ENCODE measurements around the gene HNRNPUL1. TPM values are rescaled to one million over a fixed set of nuclear protein-coding genes. Genes with fewer than 3 reads are reported as not detected.
A peak's percentile ranks its signal among the peaks of the same experiment; 100 is the strongest.
"Not testable (repeated sequence)": the region's sequence is repeated elsewhere in the genome, so short reads cannot be mapped to it uniquely, and the experiment has no call there.

HNRNPUL1 gene
- total and polyA plus RNA-seq, 4 experiments from 2014 or later, result 37.8 to 300 (median 205) TPM

DNA sequence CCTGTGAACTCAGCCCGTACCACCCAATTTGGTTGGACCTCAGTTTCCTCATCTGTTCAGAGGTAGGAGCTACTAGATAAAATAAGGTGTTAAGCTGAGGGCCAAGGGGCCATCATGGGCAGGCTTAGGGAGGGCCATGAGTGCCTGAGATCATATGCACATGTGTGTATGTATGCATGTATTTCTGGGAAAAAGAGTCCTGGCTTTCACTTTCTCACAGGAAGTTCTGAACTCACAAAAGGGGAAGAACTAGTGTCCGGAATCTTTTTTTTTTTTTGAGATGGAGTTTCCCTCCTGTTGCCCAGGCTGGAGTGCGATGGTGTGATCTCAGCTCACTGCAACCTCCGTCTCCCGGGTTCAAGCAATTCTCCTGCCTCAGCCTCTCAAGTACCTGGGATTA lies 70.6 kb downstream of the HNRNPUL1 start:
- Mint-ChIP-seq H3K9me3 (peaks cover 0 to 2% (median 0%) of the 10 kb centered on the region in 8 donors), H3K4me3 (peak overlapping the region in 1 of 8 donors; percentile 30), H3K4me1 (peaks cover 24 to 63% (median 36%) of the 10 kb centered on the region in 4 donors), H3K27me3 (no peaks in the 10 kb centered on the region), H3K27ac (peak overlapping the region in 6 of 7 donors; percentile 29 to 91 (median 60)), H3K36me3 (peaks cover 37 to 70% of the 10 kb centered on the region in 2 donors)
- Histone ChIP-seq H3K27me3 (ENCODE audit: insufficient read depth, low read length) (no peaks in the 10 kb centered on the region), H3K4me1 (ENCODE audit: insufficient read depth, low read length) (peaks cover 53% of the 10 kb centered on the region), H3K36me3 (ENCODE audit: insufficient read depth, low read length) (peaks cover 70% of the 10 kb centered on the region), H3K9me3 (ENCODE audit: control insufficient read depth in 1 of 2, low read length in 2 of 2) (no peaks in the 10 kb centered on the region), H3K4me3 (ENCODE audit: low read length in 2 of 2) (no peak overlapping the region), H3K27ac (ENCODE audit: low read depth, low read length) (no peak overlapping the region)
- CTCF ChIA-PET (ENCODE audit: partially characterized antibody), result interaction anchor here (0.7 to 2.8 kb wide), 3 partner anchors 12 to 17 kb away, joined by 3 to 10 read pairs (median 4); no protein-coding TSS in a partner anchor
- DNase-seq, result no peak
- intact Hi-C loops (cut with micrococcal nuclease), result no loop called here
- POLR2A ChIA-PET (ENCODE audit: partially characterized antibody), result interaction anchor here (0.8 to 2.3 kb wide), 3 partner anchors 12 to 17 kb away, joined by 3 to 10 read pairs (median 4); no protein-coding TSS in a partner anchor

DNA sequence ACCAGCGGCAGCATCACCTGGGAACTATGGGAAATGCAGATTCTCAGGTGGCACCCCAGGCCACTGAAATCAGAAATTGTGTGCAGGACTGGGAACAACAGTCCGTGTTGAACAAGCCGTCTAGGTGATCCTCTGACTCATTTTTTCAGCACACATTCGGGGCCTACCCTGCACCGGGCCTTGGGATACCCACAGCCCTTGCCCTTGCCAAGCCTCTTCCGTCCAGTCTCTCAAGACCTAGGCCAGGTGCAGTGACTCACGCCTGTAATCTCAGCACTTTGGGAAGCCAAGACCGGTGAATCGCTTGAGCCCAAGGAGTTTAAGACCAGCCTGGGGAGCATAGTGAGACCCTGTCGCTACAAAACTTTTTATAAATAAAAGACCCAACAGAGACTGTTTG lies 71.3 kb downstream of the HNRNPUL1 start:
- H3K4me3 Mint-ChIP-seq, result no peak overlapping the region
- intact Hi-C loops (cut with micrococcal nuclease), result no loop called here
- Histone ChIP-seq H3K27me3 (ENCODE audit: insufficient read depth, low read length) (no peaks in the 10 kb centered on the region), H3K4me1 (ENCODE audit: insufficient read depth, low read length) (peaks cover 47% of the 10 kb centered on the region), H3K9me3 (ENCODE audit: control insufficient read depth in 1 of 2, low read length in 2 of 2) (no peaks in the 10 kb centered on the region), H3K36me3 (ENCODE audit: insufficient read depth, low read length) (peaks cover 68% of the 10 kb centered on the region), H3K4me3 (ENCODE audit: low read length in 2 of 2) (no peak overlapping the region), H3K27ac (ENCODE audit: low read depth, low read length) (no peak overlapping the region)
- ChIA-PET POLR2A (ENCODE audit: partially characterized antibody) (interaction anchor here (1.0 to 2.0 kb wide), 4 partner anchors 11 to 72 kb away, joined by 4 to 8 read pairs (median 4); partner anchors contain the start of gene HNRNPUL1), CTCF (ENCODE audit: partially characterized antibody) (interaction anchor here (0.7 to 2.8 kb wide), 3 partner anchors 11 to 585 kb away, joined by 3 to 10 read pairs (median 4); partner anchors contain the start of gene ACTMAP)
- H3K4me1 Mint-ChIP-seq, result peaks cover 24 to 63% (median 34%) of the 10 kb centered on the region in 4 donors
- peak overlapping the region in 3 of 7 donors; percentile 68 to 91 (median 80) for H3K27ac Mint-ChIP-seq
- no peak for DNase-seq
- no peaks in the 10 kb centered on the region for H3K27me3 Mint-ChIP-seq
- peaks cover 0 to 2% (median 0%) of the 10 kb centered on the region in 8 donors for H3K9me3 Mint-ChIP-seq
- H3K36me3 Mint-ChIP-seq, result peaks cover 37 to 68% of the 10 kb centered on the region in 2 donors

DNA sequence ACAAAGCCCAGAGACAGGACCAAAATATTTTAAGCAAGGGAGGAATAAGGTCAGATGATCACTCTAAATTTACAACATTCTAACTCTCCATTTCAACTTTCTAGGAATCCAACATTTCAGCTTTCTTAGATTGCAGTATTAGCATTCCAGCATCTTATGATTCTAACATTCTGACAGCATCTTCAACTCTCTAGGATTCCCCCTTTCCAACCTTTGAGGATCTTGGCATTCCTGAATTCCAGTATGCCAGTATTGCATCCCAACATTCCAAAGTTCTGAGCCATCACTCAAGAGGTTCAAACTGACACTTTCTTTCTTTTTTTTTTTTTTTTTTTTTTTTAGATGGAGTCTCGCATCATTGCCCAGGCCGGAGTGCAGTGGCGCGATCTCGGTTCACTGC lies 75.8 kb downstream of the HNRNPUL1 start:
- peak overlapping the region; percentile 42 to 79 (median 48) for H3K27ac Mint-ChIP-seq
- Histone ChIP-seq H3K4me3 (ENCODE audit: low read length in 2 of 2) (no peak overlapping the region), H3K4me1 (ENCODE audit: insufficient read depth, low read length) (peaks cover 43% of the 10 kb centered on the region), H3K27me3 (ENCODE audit: insufficient read depth, low read length) (no peaks in the 10 kb centered on the region), H3K9me3 (ENCODE audit: control insufficient read depth in 1 of 2, low read length in 2 of 2) (no peaks in the 10 kb centered on the region), H3K27ac (ENCODE audit: low read depth, low read length) (no peak overlapping the region), H3K36me3 (ENCODE audit: insufficient read depth, low read length) (peaks cover 66% of the 10 kb centered on the region)
- DNase-seq, result no peak
- peaks cover 26 to 68% (median 40%) of the 10 kb centered on the region in 4 donors for H3K4me1 Mint-ChIP-seq
- H3K4me3 Mint-ChIP-seq, result peak overlapping the region in 1 of 8 donors; percentile 47
- intact Hi-C loops (cut with micrococcal nuclease), result loop anchor here (1.0 kb wide), 1 partner anchor 12 kb away; no protein-coding TSS in a partner anchor
- no peaks in the 10 kb centered on the region for H3K27me3 Mint-ChIP-seq
- H3K36me3 Mint-ChIP-seq, result peaks cover 36 to 75% of the 10 kb centered on the region in 2 donors
- POLR2A ChIA-PET (ENCODE audit: partially characterized antibody), result interaction anchor here (1.0 to 1.6 kb wide), 3 partner anchors 9 to 76 kb away, joined by 4 read pairs; partner anchors contain the start of gene HNRNPUL1
- CTCF ChIA-PET (ENCODE audit: partially characterized antibody), result interaction anchor here (4.3 kb wide), 1 partner anchor 12 kb away, joined by 19 read pairs; no protein-coding TSS in a partner anchor
- H3K9me3 Mint-ChIP-seq, result no peaks in the 10 kb centered on the region

DNA sequence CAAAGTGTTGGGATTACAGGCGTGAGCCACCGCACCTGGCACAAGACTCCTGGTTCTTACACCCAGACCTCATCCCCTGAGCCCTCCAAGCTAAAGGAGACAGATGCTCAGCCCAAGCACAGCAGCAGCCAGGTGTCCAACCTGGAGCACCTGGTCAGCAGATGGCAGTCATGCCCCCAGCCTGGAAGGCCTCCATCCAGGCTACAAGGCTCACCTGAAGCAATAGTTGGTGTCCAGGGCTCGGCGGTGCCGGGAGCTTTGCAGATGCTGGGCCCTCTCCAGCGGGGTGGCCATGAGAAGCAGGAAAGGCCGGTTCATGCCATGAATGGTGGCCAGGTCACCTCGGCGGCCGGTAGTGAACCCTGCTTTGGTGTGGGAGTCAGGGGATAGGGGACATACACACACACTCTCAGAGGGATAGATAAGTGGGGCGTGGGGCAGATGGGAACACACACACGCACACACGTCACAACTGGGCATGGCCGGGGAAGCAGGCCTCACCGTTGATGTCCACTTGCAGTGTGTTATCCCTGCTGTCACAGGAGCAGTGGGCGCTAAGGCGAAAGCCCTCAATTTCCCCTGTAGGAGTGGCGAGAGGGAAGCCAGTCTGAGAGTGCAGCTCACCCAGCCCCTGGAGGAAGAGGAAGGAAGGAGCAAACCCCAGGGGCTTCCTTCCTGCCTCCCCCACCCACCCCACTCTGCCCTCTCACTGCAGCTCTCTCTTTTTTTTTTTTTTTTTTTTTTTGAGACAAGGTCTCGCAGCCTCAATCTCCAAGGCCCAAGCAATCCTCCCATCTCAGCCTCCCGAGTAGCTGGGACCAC lies 77.7 kb downstream of the HNRNPUL1 start:
- Mint-ChIP-seq H3K9me3 (no peaks in the 10 kb centered on the region), H3K27ac (peak overlapping the region; percentile 48 to 84 (median 59)), H3K4me3 (peak overlapping the region; percentile 36 to 79 (median 62)), H3K4me1 (peaks cover 29 to 73% (median 47%) of the 10 kb centered on the region in 4 donors), H3K36me3 (peaks cover 42 to 73% of the 10 kb centered on the region in 2 donors), H3K27me3 (no peaks in the 10 kb centered on the region)
- no peaks in the 10 kb centered on the region for H3K9me3 ChIP-seq (ENCODE audit: control insufficient read depth in 1 of 2, low read length in 2 of 2)
- H3K27ac ChIP-seq (ENCODE audit: low read depth, low read length), result peak overlapping the region; percentile 7
- H3K4me1 ChIP-seq (ENCODE audit: insufficient read depth, low read length), result peaks cover 50% of the 10 kb centered on the region
- no peaks in the 10 kb centered on the region for H3K27me3 ChIP-seq (ENCODE audit: insufficient read depth, low read length)
- H3K36me3 ChIP-seq (ENCODE audit: insufficient read depth, low read length), result peaks cover 64% of the 10 kb centered on the region
- ChIA-PET CTCF (ENCODE audit: partially characterized antibody) (interaction anchor here (0.7 to 4.3 kb wide), 4 partner anchors 10 to 137 kb away, joined by 3 to 19 read pairs (median 4); no protein-coding TSS in a partner anchor), POLR2A (ENCODE audit: partially characterized antibody) (interaction anchor here (0.5 to 2.4 kb wide), 10 partner anchors 10 to 205 kb away, joined by 3 to 25 read pairs (median 4); partner anchors contain the start of gene TGFB1)
- intact Hi-C loops (cut with micrococcal nuclease), result no loop called here
- no peak for DNase-seq
- no peak overlapping the region for H3K4me3 ChIP-seq (ENCODE audit: low read length in 2 of 2)

DNA sequence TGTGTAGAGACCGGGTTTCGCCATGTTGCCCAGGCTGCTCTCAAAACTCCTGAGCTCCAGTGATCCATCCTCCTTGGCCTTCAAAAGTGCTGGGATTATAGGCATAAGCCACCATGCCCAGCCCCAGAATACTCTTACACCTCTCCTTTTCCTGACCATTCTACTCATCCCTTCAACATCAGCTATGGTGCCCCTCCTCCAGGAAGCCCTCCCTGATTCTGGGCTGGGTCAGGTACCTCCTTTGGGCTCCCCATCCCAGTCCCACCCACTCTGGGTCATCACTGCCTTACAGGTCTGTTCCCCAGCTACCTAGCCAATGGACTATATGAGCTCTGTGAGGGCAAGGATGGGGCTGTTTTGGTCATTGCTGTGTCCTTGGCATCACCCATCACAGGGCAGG lies 80.0 kb downstream of the HNRNPUL1 start:
- H3K4me1 ChIP-seq (ENCODE audit: insufficient read depth, low read length), result peaks cover 72% of the 10 kb centered on the region
- H3K4me3 Mint-ChIP-seq, result peak overlapping the region in 5 of 8 donors; percentile 24 to 58 (median 44)
- H3K27me3 ChIP-seq (ENCODE audit: insufficient read depth, low read length), result no peaks in the 10 kb centered on the region
- H3K4me3 ChIP-seq (ENCODE audit: low read length in 2 of 2), result no peak overlapping the region
- peaks cover 34 to 73% (median 54%) of the 10 kb centered on the region in 4 donors for H3K4me1 Mint-ChIP-seq
- peak overlapping the region; percentile 53 to 84 (median 66) for H3K27ac Mint-ChIP-seq
- CTCF ChIA-PET (ENCODE audit: partially characterized antibody), result no interaction called here
- no peaks in the 10 kb centered on the region for H3K27me3 Mint-ChIP-seq
- peaks cover 42 to 71% of the 10 kb centered on the region in 2 donors for H3K36me3 Mint-ChIP-seq
- peaks cover 60% of the 10 kb centered on the region for H3K36me3 ChIP-seq (ENCODE audit: insufficient read depth, low read length)
- no peaks in the 10 kb centered on the region for H3K9me3 ChIP-seq (ENCODE audit: control insufficient read depth in 1 of 2, low read length in 2 of 2)
- POLR2A ChIA-PET (ENCODE audit: partially characterized antibody), result interaction anchor here (0.9 to 2.2 kb wide), 6 partner anchors 9 to 1899 kb away, joined by 3 to 8 read pairs (median 3); partner anchors contain the start of genes B9D2, HNRNPUL1 and SUPT5H
- intact Hi-C loops (cut with micrococcal nuclease), result no loop called here
- peak overlapping the region; percentile 17 for H3K27ac ChIP-seq (ENCODE audit: low read depth, low read length)
- DNase-seq, result no peak
- H3K9me3 Mint-ChIP-seq, result no peaks in the 10 kb centered on the region

DNA sequence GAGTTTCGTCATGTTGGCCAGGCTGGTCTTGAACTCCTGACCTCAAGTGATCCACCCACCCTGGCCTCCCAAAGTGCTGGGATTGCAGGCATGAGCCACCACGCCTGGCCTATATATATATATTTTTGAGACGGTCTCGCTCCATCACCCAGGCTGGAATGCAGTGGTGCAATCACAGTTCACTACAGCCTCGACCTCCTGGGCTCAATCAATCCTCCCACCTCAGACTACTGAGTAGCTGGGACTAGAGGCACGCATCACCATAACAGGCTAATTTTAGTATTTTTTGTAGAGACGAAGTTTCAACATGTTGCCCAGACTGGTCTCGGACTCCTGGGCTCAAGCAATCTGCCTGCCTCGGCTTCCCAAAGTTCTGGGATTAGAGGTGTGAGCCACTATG lies 82.7 kb downstream of the HNRNPUL1 start:
- H3K36me3 ChIP-seq (ENCODE audit: insufficient read depth, low read length), result peaks cover 46% of the 10 kb centered on the region
- ChIA-PET CTCF (ENCODE audit: partially characterized antibody) (interaction anchor here (1.0 to 2.2 kb wide), 5 partner anchors 8 to 142 kb away, joined by 3 to 7 read pairs (median 4); no protein-coding TSS in a partner anchor), POLR2A (ENCODE audit: partially characterized antibody) (interaction anchor here (0.8 to 12.3 kb wide), 9 partner anchors 8 to 93 kb away, joined by 3 to 273 read pairs (median 4); partner anchors contain the start of genes B9D2, CCDC97 and DMAC2)
- H3K27me3 ChIP-seq (ENCODE audit: insufficient read depth, low read length); intact Hi-C loops (cut with micrococcal nuclease); H3K9me3 ChIP-seq (ENCODE audit: control insufficient read depth in 1 of 2, low read length in 2 of 2); H3K4me3 ChIP-seq (ENCODE audit: low read length in 2 of 2); H3K9me3 Mint-ChIP-seq; H3K27me3 Mint-ChIP-seq; DNase-seq; H3K27ac ChIP-seq (ENCODE audit: low read depth, low read length): not testable (repeated sequence)
- Mint-ChIP-seq H3K36me3 (peaks cover 32 to 72% of the 10 kb centered on the region in 2 donors), H3K27ac (peak overlapping the region in 3 of 7 donors; percentile 70 to 89 (median 72)), H3K4me1 (peaks cover 37 to 77% (median 56%) of the 10 kb centered on the region in 4 donors), H3K4me3 (peak overlapping the region in 1 of 8 donors; percentile 65)
- peaks cover 83% of the 10 kb centered on the region for H3K4me1 ChIP-seq (ENCODE audit: insufficient read depth, low read length)

All from CD4-positive, alpha-beta memory T cell (primary cell).